ENCODE data around the gene ST3GAL5. TPM values are rescaled to one million over a fixed set of nuclear protein-coding genes. Genes with fewer than 3 reads are reported as not detected.

Gene ST3GAL5
- total RNA-seq, 2 experiments from 2014 or later: 7.4 to 11.3 TPM

DNA sequence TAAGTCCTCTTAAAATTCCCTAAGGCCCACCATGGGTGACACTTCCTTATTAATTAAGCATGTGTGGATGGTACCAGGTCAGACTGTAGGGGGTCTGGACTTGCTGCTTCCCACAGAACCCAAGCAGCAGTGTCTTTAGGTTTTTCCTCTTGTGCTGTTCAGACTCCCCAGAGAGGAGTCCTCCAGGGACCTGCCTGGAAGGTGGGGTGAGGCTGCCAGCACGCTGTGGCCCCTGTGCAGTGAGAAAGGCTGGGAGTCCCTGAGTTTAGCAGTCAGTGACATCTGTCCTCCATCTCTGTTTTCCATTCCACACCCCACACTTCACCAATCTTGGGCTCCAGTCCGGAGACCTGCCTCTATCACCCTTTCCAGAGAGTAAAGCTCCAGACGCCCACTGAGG lies 18.0 kb upstream of the ST3GAL5 start:
- intact Hi-C loops (cut with micrococcal nuclease; ENCODE audit: unreplicated experiment): no loop called here
- H3K9me2 ChIP-seq (ENCODE audit: insufficient read depth, low read length): no peaks in the 10 kb centered on the region

DNA sequence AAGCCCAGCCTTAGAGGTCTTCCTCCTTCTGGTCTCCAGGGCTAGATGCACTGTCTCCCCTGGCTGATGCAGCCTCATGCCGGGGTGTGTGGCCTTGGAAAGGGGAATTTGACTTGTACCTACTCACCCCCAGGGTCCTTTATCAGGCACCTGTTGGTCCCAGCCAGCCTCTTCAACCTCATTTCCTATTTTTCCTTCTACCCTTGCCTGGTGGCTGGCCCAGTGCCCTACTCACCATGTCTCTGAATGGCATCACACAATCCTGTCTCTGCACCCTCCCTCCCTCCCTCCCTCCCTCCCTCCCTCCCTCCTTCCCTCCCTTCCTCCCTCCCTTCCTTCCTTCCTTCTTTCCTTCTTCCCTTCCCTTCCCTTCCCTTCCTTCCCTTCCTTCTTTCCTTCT lies 17.1 kb upstream of the ST3GAL5 start:
- no TSS peak for BruUV-seq (replicated peaks)
- intact Hi-C loops (cut with micrococcal nuclease; ENCODE audit: unreplicated experiment): no loop called here
- POLR2A ChIA-PET: no interaction called here
- H3K9me2 ChIP-seq (ENCODE audit: insufficient read depth, low read length): no peaks in the 10 kb centered on the region
- no peak for DNase-seq (ENCODE audit: low spot score)
- H3K4me2 ChIP-seq (ENCODE audit: low read length): no peak overlapping the region
- no peaks in the 10 kb centered on the region for H3K79me2 ChIP-seq (ENCODE audit: insufficient read depth, low read depth, low read length)
- H3K4me3 ChIP-seq (ENCODE audit: low read depth, low read length, poor library complexity, severe bottlenecking): no peak overlapping the region
- CTCF ChIA-PET (ENCODE audit: unreplicated experiment): no interaction called here
- no peaks in the 10 kb centered on the region for H3K9me3 ChIP-seq (ENCODE audit: low read length)
- no peaks in the 10 kb centered on the region for H3K4me1 ChIP-seq (ENCODE audit: insufficient read depth, low read length, poor library complexity, severe bottlenecking)
- H3K36me3 ChIP-seq (ENCODE audit: insufficient read depth, low read length): no peaks in the 10 kb centered on the region
- TF ChIP-seq, protein P1, sequence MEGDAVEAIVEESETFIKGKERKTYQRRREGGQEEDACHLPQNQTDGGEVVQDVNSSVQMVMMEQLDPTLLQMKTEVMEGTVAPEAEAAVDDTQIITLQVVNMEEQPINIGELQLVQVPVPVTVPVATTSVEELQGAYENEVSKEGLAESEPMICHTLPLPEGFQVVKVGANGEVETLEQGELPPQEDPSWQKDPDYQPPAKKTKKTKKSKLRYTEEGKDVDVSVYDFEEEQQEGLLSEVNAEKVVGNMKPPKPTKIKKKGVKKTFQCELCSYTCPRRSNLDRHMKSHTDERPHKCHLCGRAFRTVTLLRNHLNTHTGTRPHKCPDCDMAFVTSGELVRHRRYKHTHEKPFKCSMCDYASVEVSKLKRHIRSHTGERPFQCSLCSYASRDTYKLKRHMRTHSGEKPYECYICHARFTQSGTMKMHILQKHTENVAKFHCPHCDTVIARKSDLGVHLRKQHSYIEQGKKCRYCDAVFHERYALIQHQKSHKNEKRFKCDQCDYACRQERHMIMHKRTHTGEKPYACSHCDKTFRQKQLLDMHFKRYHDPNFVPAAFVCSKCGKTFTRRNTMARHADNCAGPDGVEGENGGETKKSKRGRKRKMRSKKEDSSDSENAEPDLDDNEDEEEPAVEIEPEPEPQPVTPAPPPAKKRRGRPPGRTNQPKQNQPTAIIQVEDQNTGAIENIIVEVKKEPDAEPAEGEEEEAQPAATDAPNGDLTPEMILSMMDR (conservative IDR thresholded peaks at IDR 0.05; ENCODE audit: low read length): no peak
- no peak for TF ChIP-seq EZH2phosphoT487 (IDR thresholded peaks at IDR 0.05; ENCODE audit: borderline replicate concordance, low read depth, low read length)
- no peak overlapping the region for H3K27ac ChIP-seq (ENCODE audit: low read depth, low read length, poor library complexity, severe bottlenecking)
- H4K20me1 ChIP-seq (ENCODE audit: insufficient read depth, low read length): no peaks in the 10 kb centered on the region
- H2AFZ ChIP-seq (ENCODE audit: low read length): no peak overlapping the region

More for the DNA sequence above, 18.0 kb upstream of the ST3GAL5 start:
- Histone ChIP-seq H3K4me3 (ENCODE audit: low read depth, low read length, poor library complexity, severe bottlenecking) (no peak overlapping the region), H3K36me3 (ENCODE audit: insufficient read depth, low read length) (no peaks in the 10 kb centered on the region), H2AFZ (ENCODE audit: low read length) (no peak overlapping the region), H3K27ac (ENCODE audit: low read depth, low read length, poor library complexity, severe bottlenecking) (no peak overlapping the region), H3K9me3 (ENCODE audit: low read length) (no peaks in the 10 kb centered on the region), H4K20me1 (ENCODE audit: insufficient read depth, low read length) (no peaks in the 10 kb centered on the region), H3K4me1 (ENCODE audit: insufficient read depth, low read length, poor library complexity, severe bottlenecking) (no peaks in the 10 kb centered on the region), H3K79me2 (ENCODE audit: insufficient read depth, low read depth, low read length) (no peaks in the 10 kb centered on the region), H3K4me2 (ENCODE audit: low read length) (no peak overlapping the region)
- TF ChIP-seq, protein P1 (conservative IDR thresholded peaks at IDR 0.05; ENCODE audit: low read length): no peak
- no peak for TF ChIP-seq EZH2phosphoT487 (IDR thresholded peaks at IDR 0.05; ENCODE audit: borderline replicate concordance, low read depth, low read length)
- no peak for DNase-seq (ENCODE audit: low spot score)
- POLR2A ChIA-PET: no interaction called here
- CTCF ChIA-PET (ENCODE audit: unreplicated experiment): no interaction called here
- BruUV-seq (replicated peaks): no TSS peak

DNA sequence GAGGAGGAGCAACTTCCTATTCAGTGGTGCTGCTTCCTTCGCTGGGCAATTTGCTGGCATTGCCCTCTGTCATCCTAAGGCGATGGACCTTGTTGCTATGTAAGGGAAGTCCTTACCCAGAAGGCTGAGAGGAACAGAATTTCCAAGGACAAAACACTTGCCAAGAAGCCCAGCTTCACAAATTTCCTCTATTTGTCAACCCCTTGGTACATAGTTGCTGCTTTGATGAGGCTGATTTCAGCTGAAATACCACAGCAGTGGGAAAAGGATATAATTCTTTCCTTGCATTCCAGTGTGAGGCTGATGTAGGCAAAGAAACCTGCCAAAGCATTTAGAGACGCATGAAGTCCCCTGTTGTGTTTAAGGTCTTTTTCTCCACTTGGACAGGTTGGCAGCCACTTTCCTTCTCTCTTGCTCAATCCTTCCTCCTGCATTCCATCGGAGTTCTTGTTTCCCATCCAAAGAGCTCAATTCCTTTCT lies 16.4 kb upstream of the ST3GAL5 start:
- Histone ChIP-seq H3K27ac (ENCODE audit: low read depth, low read length, poor library complexity, severe bottlenecking) (no peak overlapping the region), H3K79me2 (ENCODE audit: insufficient read depth, low read depth, low read length) (no peaks in the 10 kb centered on the region), H3K4me1 (ENCODE audit: insufficient read depth, low read length, poor library complexity, severe bottlenecking) (no peaks in the 10 kb centered on the region), H3K9me2 (ENCODE audit: insufficient read depth, low read length) (no peaks in the 10 kb centered on the region), H3K9me3 (ENCODE audit: low read length) (no peaks in the 10 kb centered on the region), H3K4me2 (ENCODE audit: low read length) (no peak overlapping the region), H2AFZ (ENCODE audit: low read length) (no peak overlapping the region), H4K20me1 (ENCODE audit: insufficient read depth, low read length) (no peaks in the 10 kb centered on the region), H3K36me3 (ENCODE audit: insufficient read depth, low read length) (no peaks in the 10 kb centered on the region), H3K4me3 (ENCODE audit: low read depth, low read length, poor library complexity, severe bottlenecking) (no peak overlapping the region)
- no TSS peak for BruUV-seq (replicated peaks)
- TF ChIP-seq, protein P1 (conservative IDR thresholded peaks at IDR 0.05; ENCODE audit: low read length): no peak
- no peak for TF ChIP-seq EZH2phosphoT487 (IDR thresholded peaks at IDR 0.05; ENCODE audit: borderline replicate concordance, low read depth, low read length)
- ChIA-PET POLR2A (no interaction called here), CTCF (ENCODE audit: unreplicated experiment) (no interaction called here)
- DNase-seq (ENCODE audit: low spot score): no peak
- intact Hi-C loops (cut with micrococcal nuclease; ENCODE audit: unreplicated experiment): no loop called here

Data from OCI-LY7 (cell line).